T-cell (primary cell): ENCODE measurements around the gene TMEM39B. TPM values are rescaled to one million over a fixed set of nuclear protein-coding genes. Genes with fewer than 3 reads are reported as not detected.
A peak's percentile ranks its signal among the peaks of the same experiment; 100 is the strongest.
"Not testable (repeated sequence)": the region's sequence is repeated elsewhere in the genome, so short reads cannot be mapped to it uniquely, and the experiment has no call there.

Experiments used
- ATAC-seq, 4 experiments: fragments of 200-7000 bp in 3 of 4; fragments of 150-1000 bp in 1 of 4; cut with Tn5 transposase; replicated peaks in 1 of 4; 1 replicate in 3 of 4; 2 replicates in 1 of 4; pipeline ENCODE4 v1.10.0; 2021; ENCODE audit warnings: moderate library complexity in 3 of 4, mild to moderate bottlenecking in 2 of 4, moderate number of reproducible peaks in 1 of 4
- CTCF ChIA-PET, 2 donors: fragments of 300-600 bp; sonication (Branson Sonifier 250); formaldehyde crosslinking; loops; one replicate each; lab custom pipeline; 2022; ENCODE audit warnings: antibody characterized with exemption in 2 of 2; lab: Charles Lee
- POLR2A ChIA-PET, 2 donors: fragments of 300-600 bp; sonication (Branson Sonifier 250); formaldehyde crosslinking; loops; one replicate each; lab custom pipeline; 2022; ENCODE audit warnings: antibody characterized with exemption in 2 of 2; lab: Charles Lee
- DNase-seq, 35 experiments: peaks; one replicate each; pipeline versions ENCODE4 v3.0.0 to v3.0.0-alpha.2; 2013 to 2023
- H3K27ac ChIP-seq: one replicate; pipeline ENCODE4 v1.5.1; 2013; ENCODE audit warnings: low read length
- H3K27me3 ChIP-seq, 2 experiments: replicated peaks in 1 of 2; 1 replicate in 1 of 2; 2 replicates in 1 of 2; pipeline versions ENCODE4 v1.6.1 to v1.7.0; 2013; ENCODE audit warnings: low read length in 1 of 2, mixed read lengths in 1 of 2; ENCODE audit not compliant: control insufficient read depth in 2 of 2, insufficient read depth in 2 of 2; ENCODE audit errors: extremely low read depth in 1 of 2
- H3K36me3 ChIP-seq, 2 donors: 1 replicate in 1 of 2; 2 replicates in 1 of 2; pipeline versions ENCODE4 v1.6.1 to v1.7.0; 2013; ENCODE audit warnings: low read length in 1 of 2; ENCODE audit not compliant: control insufficient read depth in 2 of 2, insufficient read depth in 1 of 2; ENCODE audit errors: extremely low read depth in 1 of 2
- H3K4me1 ChIP-seq, 2 experiments: 1 replicate in 1 of 2; 2 replicates in 1 of 2; pipeline versions ENCODE4 v1.6.1 to v1.7.0; 2013; ENCODE audit warnings: low read length in 2 of 2, mixed read lengths in 1 of 2; ENCODE audit not compliant: insufficient read depth in 2 of 2, control insufficient read depth in 1 of 2; ENCODE audit errors: extremely low read depth in 1 of 2
- H3K4me3 ChIP-seq, 2 donors: 1 replicate in 1 of 2; 2 replicates in 1 of 2; pipeline versions ENCODE4 v1.5.1 to v1.7.0; 2013; ENCODE audit warnings: mild to moderate bottlenecking in 2 of 2, low read length in 1 of 2, moderate library complexity in 1 of 2; ENCODE audit not compliant: control insufficient read depth in 1 of 2; ENCODE audit errors: extremely low read depth in 1 of 2
- H3K9me3 ChIP-seq: 2 replicates; pipeline ENCODE4 v1.7.0; 2013
- H3K27ac Mint-ChIP-seq, 2 donors: one replicate each; pipeline ENCODE4 v1.8.0; 2020 to 2021; ENCODE audit warnings: mild to moderate bottlenecking in 2 of 2, mixed read lengths in 2 of 2
- H3K27me3 Mint-ChIP-seq, 2 donors: one replicate each; pipeline ENCODE4 v1.8.0; 2021 to 2022; ENCODE audit warnings: mixed read lengths in 2 of 2
- H3K36me3 Mint-ChIP-seq: one replicate; pipeline ENCODE4 v1.8.0; 2021; ENCODE audit warnings: mixed read lengths
- H3K4me1 Mint-ChIP-seq, 3 donors: one replicate each; pipeline ENCODE4 v1.8.0; 2020 to 2022; ENCODE audit warnings: mixed read lengths in 3 of 3, mild to moderate bottlenecking in 1 of 3
- H3K4me3 Mint-ChIP-seq, 3 donors: one replicate each; pipeline ENCODE4 v1.8.0; 2020 to 2022; ENCODE audit warnings: mild to moderate bottlenecking in 3 of 3, mixed read lengths in 3 of 3, moderate library complexity in 3 of 3
- H3K9me3 Mint-ChIP-seq, 3 donors: one replicate each; pipeline ENCODE4 v1.8.0; 2020 to 2022; ENCODE audit warnings: mixed read lengths in 3 of 3
- WGBS: methylation state at CpG from one replicate; pipeline ENCODE4 v1.1.5; 2013; ENCODE audit warnings: missing lambda C conversion rate; ENCODE audit not compliant: insufficient coverage; 5-methylcytosine and 5-hydroxymethylcytosine counted together
- total RNA-seq, 35 experiments: library from RNA in 6 of 35; stranded (reverse) in 6 of 35; fragments of 120-200 nt in 1 of 35; gene quantifications; one replicate each; pipeline versions ENCODE4 v1.2.1 to v1.2.4 and lab custom pipeline; 2013 to 2026

The TMEM39B gene
- total RNA-seq, 5 donors from 2014 or later (not counting 1 experiment from before 2014, with no cell fraction given), result 14.5 to 28.1 (median 24.5) TPM

GRCh38 chr1:32128479-32128878 is 55.7 kb downstream of the TMEM39B start:
- Histone ChIP-seq H3K36me3 (peaks cover 0 to 25% of the 10 kb centered on the region in 2 donors), H3K4me3 (no peak overlapping the region), H3K4me1 (peaks cover 5 to 12% of the 10 kb centered on the region in 2 experiments), H3K27ac (no peak overlapping the region), H3K27me3 (no peaks in the 10 kb centered on the region), H3K9me3 (no peaks in the 10 kb centered on the region)
- POLR2A ChIA-PET, result interaction anchor here (0.5 to 0.9 kb wide), 6 partner anchors 9 to 1107 kb away, joined by 3 to 6 read pairs (median 4); partner anchors contain the start of gene KPNA6 (in 1 of the 2)
- no peak for ATAC-seq
- no peak for DNase-seq
- CTCF ChIA-PET, result interaction anchor here (0.5 to 1.6 kb wide), 5 partner anchors 9 to 163 kb away, joined by 3 to 9 read pairs (median 4); partner anchors contain the start of gene KPNA6 (in 1 of the 2)
- H3K36me3 Mint-ChIP-seq, result no peaks in the 10 kb centered on the region
- H3K27ac Mint-ChIP-seq, result peak overlapping the region in 1 of 2 donors; percentile 36
- H3K27me3 Mint-ChIP-seq, result no peaks in the 10 kb centered on the region
- no peak overlapping the region for H3K4me3 Mint-ChIP-seq
- WGBS, result no CpG with 5 or more reads among the region's 1 CpG
- no peaks in the 10 kb centered on the region for H3K9me3 Mint-ChIP-seq
- peaks cover 38 to 45% (median 43%) of the 10 kb centered on the region in 3 donors for H3K4me1 Mint-ChIP-seq

GRCh38 chr1:32128964-32129363 is 56.2 kb downstream of the TMEM39B start:
- ChIA-PET CTCF (interaction anchor here (0.5 to 1.6 kb wide), 4 partner anchors 10 to 163 kb away, joined by 3 to 9 read pairs (median 4); no protein-coding TSS in a partner anchor), POLR2A (interaction anchor here (0.5 to 0.7 kb wide), 5 partner anchors 25 to 1107 kb away, joined by 4 to 20 read pairs (median 4); no protein-coding TSS in a partner anchor)
- no peaks in the 10 kb centered on the region for H3K9me3 ChIP-seq
- H3K36me3 ChIP-seq, result peaks cover 0 to 26% of the 10 kb centered on the region in 2 donors
- Mint-ChIP-seq H3K4me3 (no peak overlapping the region), H3K27ac (no peak overlapping the region), H3K4me1 (peaks cover 38 to 46% (median 44%) of the 10 kb centered on the region in 3 donors), H3K36me3 (no peaks in the 10 kb centered on the region), H3K9me3 (no peaks in the 10 kb centered on the region), H3K27me3 (no peaks in the 10 kb centered on the region)
- ATAC-seq (no peak), DNase-seq (no peak)
- H3K4me1 ChIP-seq, result peaks cover 5 to 9% of the 10 kb centered on the region in 2 experiments
- no peak overlapping the region for H3K4me3 ChIP-seq
- H3K27me3 ChIP-seq, result no peaks in the 10 kb centered on the region
- H3K27ac ChIP-seq, result no peak overlapping the region
- no CpG with 5 or more reads among the region's 1 CpG for WGBS

- H3K4me1 Mint-ChIP-seq, result peaks cover 33 to 39% (median 35%) of the 10 kb centered on the region in 3 donors
- H3K27me3 Mint-ChIP-seq, POLR2A ChIA-PET: not testable (repeated sequence)
Measured at GRCh38 chr1:32133950-32134280, 61.2 kb downstream of the TMEM39B start.

GRCh38 chr1:32137111-32137510 is 64.4 kb downstream of the TMEM39B start:
- Histone ChIP-seq H3K4me1 (peaks cover 2 to 4% of the 10 kb centered on the region in 2 experiments), H3K27me3 (no peaks in the 10 kb centered on the region), H3K36me3 (peaks cover 0 to 5% of the 10 kb centered on the region in 2 donors), H3K4me3 (no peak overlapping the region), H3K9me3 (no peaks in the 10 kb centered on the region), H3K27ac (no peak overlapping the region)
- Mint-ChIP-seq H3K4me3 (no peak overlapping the region), H3K36me3 (peaks cover 15% of the 10 kb centered on the region), H3K27me3 (no peaks in the 10 kb centered on the region), H3K9me3 (no peaks in the 10 kb centered on the region), H3K4me1 (peaks cover 48 to 55% (median 51%) of the 10 kb centered on the region in 3 donors), H3K27ac (no peak overlapping the region)
- WGBS, result 85% methylated on average over 5 of the region's 5 CpGs
- DNase-seq (no peak), ATAC-seq (no peak)
- ChIA-PET CTCF (no interaction called here), POLR2A (no interaction called here)

More at GRCh38 chr1:32133950-32134280, 61.2 kb downstream of the TMEM39B start:
- H3K9me3 Mint-ChIP-seq, H3K4me1 ChIP-seq, H3K4me3 Mint-ChIP-seq, ATAC-seq, DNase-seq, H3K27ac ChIP-seq, H3K27me3 ChIP-seq, H3K9me3 ChIP-seq, H3K4me3 ChIP-seq, H3K27ac Mint-ChIP-seq: not testable (repeated sequence)
- CTCF ChIA-PET, result interaction anchor here in 1 of 2 donors (0.6 kb wide), 1 partner anchor 211 kb away, joined by 5 read pairs; no protein-coding TSS in a partner anchor
- 100% methylated on average over 2 of the region's 9 CpGs for WGBS
- peaks cover 0 to 21% of the 10 kb centered on the region in 2 donors for H3K36me3 ChIP-seq
- H3K36me3 Mint-ChIP-seq, result peaks cover 15% of the 10 kb centered on the region

- Mint-ChIP-seq H3K36me3 (peaks cover 15% of the 10 kb centered on the region), H3K27me3 (no peaks in the 10 kb centered on the region), H3K9me3 (no peaks in the 10 kb centered on the region), H3K4me1 (peaks cover 54 to 66% (median 65%) of the 10 kb centered on the region in 3 donors), H3K4me3 (no peak overlapping the region), H3K27ac (peak overlapping the region; percentile 44 to 71)
- peaks cover 0 to under 1% of the 10 kb centered on the region in 2 donors for H3K36me3 ChIP-seq
- H3K4me1 ChIP-seq, result peaks cover 2 to 10% of the 10 kb centered on the region in 2 experiments
- WGBS, result 100% methylated on average over 2 of the region's 5 CpGs
- H3K4me3 ChIP-seq, result no peak overlapping the region
- DNase-seq (no peak), ATAC-seq (no peak)
- H3K27ac ChIP-seq, result no peak overlapping the region
- ChIA-PET POLR2A (no interaction called here), CTCF (interaction anchor here (0.6 to 1.0 kb wide), 2 partner anchors 15 to 169 kb away, joined by 3 to 6 read pairs; no protein-coding TSS in a partner anchor)
- no peaks in the 10 kb centered on the region for H3K27me3 ChIP-seq
- H3K9me3 ChIP-seq, result no peaks in the 10 kb centered on the region
Measured at GRCh38 chr1:32138965-32139364, 66.2 kb downstream of the TMEM39B start.

DNA sequence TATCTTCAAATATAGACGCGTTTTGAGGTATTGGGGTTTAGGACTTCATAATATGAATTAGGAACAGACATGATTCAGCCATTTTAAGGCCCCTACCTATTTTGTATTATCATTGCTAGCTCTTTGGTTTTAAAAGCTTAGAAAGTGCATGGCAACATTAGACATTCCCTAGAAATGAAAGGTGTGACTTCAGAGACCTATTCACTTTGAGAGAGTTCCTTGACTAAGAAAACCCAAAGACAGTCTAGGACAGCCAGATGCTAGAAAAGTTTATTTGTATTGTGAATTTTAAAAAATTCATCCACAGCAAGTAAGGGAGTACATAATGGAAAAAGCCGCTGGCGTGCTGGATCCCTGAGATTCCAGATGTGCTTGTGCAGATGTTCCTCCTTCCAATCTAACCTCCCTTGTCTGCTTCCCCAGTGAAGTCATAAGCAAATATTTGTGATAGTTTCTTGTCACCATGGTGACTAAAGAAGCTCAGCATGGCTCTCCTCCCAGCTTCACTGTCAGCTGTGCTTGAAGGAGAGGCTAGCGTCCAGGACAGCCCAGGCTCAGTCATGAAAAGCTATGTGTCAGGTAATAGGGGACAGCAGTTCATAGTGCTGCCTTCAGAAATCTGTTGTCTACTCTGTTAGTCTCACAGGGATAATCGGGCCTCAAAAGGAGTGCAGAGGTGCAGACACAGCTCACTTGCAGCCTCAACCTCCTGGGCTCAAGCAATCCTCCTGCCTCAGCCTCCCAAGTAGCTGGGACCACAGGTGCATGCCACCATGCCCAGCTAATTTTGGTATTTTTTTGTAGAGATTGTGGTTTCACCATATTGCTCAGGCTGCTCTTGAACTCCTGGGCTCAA is 69.9 kb downstream of the TMEM39B start:
- Histone ChIP-seq H3K36me3 (no peaks in the 10 kb centered on the region), H3K4me1 (peaks cover 2 to 16% of the 10 kb centered on the region in 2 experiments), H3K27me3 (no peaks in the 10 kb centered on the region), H3K27ac (no peak overlapping the region), H3K4me3 (no peak overlapping the region), H3K9me3 (no peaks in the 10 kb centered on the region)
- peak overlapping the region; percentile 59 to 68 for H3K27ac Mint-ChIP-seq
- H3K36me3 Mint-ChIP-seq, result peaks cover 16% of the 10 kb centered on the region
- DNase-seq (no peak), ATAC-seq (no peak)
- H3K9me3 Mint-ChIP-seq, result no peaks in the 10 kb centered on the region
- H3K4me3 Mint-ChIP-seq, result no peak overlapping the region
- WGBS, result 100% methylated on average over 2 of the region's 6 CpGs
- H3K27me3 Mint-ChIP-seq, result no peaks in the 10 kb centered on the region
- ChIA-PET POLR2A (interaction anchor here in 1 of 2 donors (0.6 to 0.9 kb wide), 2 partner anchors 12 to 13 kb away, joined by 3 read pairs; no protein-coding TSS in a partner anchor), CTCF (interaction anchor here (0.5 to 1.3 kb wide), 4 partner anchors 8 to 251 kb away, joined by 4 to 7 read pairs (median 4); partner anchors contain the start of gene BSDC1 (in 1 of the 2))
- H3K4me1 Mint-ChIP-seq, result peaks cover 59 to 72% (median 66%) of the 10 kb centered on the region in 3 donors
